Measurements from ENCODE around the gene WFIKKN1. TPM values are rescaled to one million over a fixed set of nuclear protein-coding genes. Genes with fewer than 3 reads are reported as not detected.
"Not testable (repeated sequence)": the region's sequence is repeated elsewhere in the genome, so short reads cannot be mapped to it uniquely, and the experiment has no call there.

WFIKKN1 gene
- total RNA-seq, 2 donors from 2014 or later: 0.52 to 0.71 TPM

- TF ChIP-seq CTCF (IDR thresholded peaks at IDR 0.05): no peak
- DNase-seq (ENCODE audit: low spot score): no peak
- H3K27ac ChIP-seq: no peak overlapping the region
- H3K4me1 ChIP-seq: peaks cover 0 to 16% of the 10 kb centered on the region in 2 donors
- no peaks in the 10 kb centered on the region for H3K9me3 ChIP-seq
- no peaks in the 10 kb centered on the region for H3K36me3 ChIP-seq
- no peak overlapping the region for H3K4me3 ChIP-seq
- H3K27me3 ChIP-seq: no peaks in the 10 kb centered on the region
Observed at GRCh38 chr16:596736-597060, 34.1 kb upstream of the WFIKKN1 start.

GRCh38 chr16:597655-598054 lies 33.1 kb upstream of the WFIKKN1 start:
- not testable (repeated sequence) for H3K36me3 ChIP-seq; H3K4me1 ChIP-seq; H3K27me3 ChIP-seq; H3K27ac ChIP-seq; H3K4me3 ChIP-seq; DNase-seq (ENCODE audit: low spot score); H3K9me3 ChIP-seq

GRCh38 chr16:598823-599739 lies 31.7 kb upstream of the WFIKKN1 start:
- no peak for TF ChIP-seq CTCF (IDR thresholded peaks at IDR 0.05)
- H3K4me3 ChIP-seq: no peak overlapping the region
- no peaks in the 10 kb centered on the region for H3K4me1 ChIP-seq
- no peaks in the 10 kb centered on the region for H3K9me3 ChIP-seq
- no peaks in the 10 kb centered on the region for H3K27me3 ChIP-seq
- H3K36me3 ChIP-seq: no peaks in the 10 kb centered on the region
- no peak for DNase-seq (ENCODE audit: low spot score)
- no peak overlapping the region for H3K27ac ChIP-seq

GRCh38 chr16:600781-601180 lies 30.0 kb upstream of the WFIKKN1 start:
- Histone ChIP-seq H3K4me3 (no peak overlapping the region), H3K9me3 (no peaks in the 10 kb centered on the region), H3K4me1 (no peaks in the 10 kb centered on the region), H3K27ac (no peak overlapping the region), H3K36me3 (no peaks in the 10 kb centered on the region), H3K27me3 (no peaks in the 10 kb centered on the region)
- TF ChIP-seq CTCF (IDR thresholded peaks at IDR 0.05): no peak
- DNase-seq (ENCODE audit: low spot score): no peak

- DNase-seq (ENCODE audit: low spot score): no peak
- no peak for TF ChIP-seq CTCF (IDR thresholded peaks at IDR 0.05)
Observed at GRCh38 chr16:603933-604332, 26.9 kb upstream of the WFIKKN1 start.

GRCh38 chr16:606656-607307 lies 24.0 kb upstream of the WFIKKN1 start:
- Histone ChIP-seq H3K27me3 (no peaks in the 10 kb centered on the region), H3K36me3 (no peaks in the 10 kb centered on the region), H3K27ac (no peak overlapping the region), H3K4me1 (peaks cover 0 to 15% of the 10 kb centered on the region in 2 donors), H3K9me3 (no peaks in the 10 kb centered on the region), H3K4me3 (no peak overlapping the region)
- no peak for TF ChIP-seq CTCF (IDR thresholded peaks at IDR 0.05)
- DNase-seq (ENCODE audit: low spot score): no peak

More at GRCh38 chr16:603933-604332, 26.9 kb upstream of the WFIKKN1 start:
- Histone ChIP-seq H3K27me3 (no peaks in the 10 kb centered on the region), H3K9me3 (no peaks in the 10 kb centered on the region), H3K4me3 (no peak overlapping the region), H3K27ac (no peak overlapping the region), H3K36me3 (no peaks in the 10 kb centered on the region), H3K4me1 (no peaks in the 10 kb centered on the region)
